HEK293 (cell line): ENCODE data around the gene PFKM.

Experiments used
- CTCF ChIA-PET: fragments of 350-600 bp; formaldehyde crosslinking; extraction: SDS; loops from one replicate; lab custom pipeline; 2021; ENCODE audit warnings: antibody characterized with exemption; lab: Yijun Ruan, JAX
- POLR2A ChIA-PET: fragments of 300-600 bp; formaldehyde crosslinking; extraction: SDS; loops from one replicate; lab custom pipeline; 2020; ENCODE audit warnings: antibody characterized with exemption, inconsistent platforms; lab: Yijun Ruan, JAX
- H3K27ac ChIP-seq: fragments of 200-500 bp; sonication (Bioruptor generic); 2 replicates; pipeline ENCODE4 v1.5.1; 2014; ENCODE audit warnings: low read depth, low read length, control low read depth, inconsistent platforms; ENCODE audit errors: extremely low read depth
- H3K36me3 ChIP-seq, 2 experiments: fragments of 200-500 bp in 1 of 2; sonication (Bioruptor generic) in 1 of 2; 1 replicate in 1 of 2; 2 replicates in 1 of 2; pipeline ENCODE4 v1.5.1; 2014 to 2017; ENCODE audit warnings: inconsistent platforms in 2 of 2, low read length in 2 of 2; ENCODE audit not compliant: control insufficient read depth in 2 of 2, insufficient read depth in 1 of 2
- H3K4me1 ChIP-seq: fragments of 200-500 bp; sonication (Bioruptor generic); 2 replicates; pipeline ENCODE4 v1.5.1; 2014; ENCODE audit warnings: mild to moderate bottlenecking, low read length, inconsistent platforms; ENCODE audit not compliant: control insufficient read depth, insufficient read depth
- H3K4me3 ChIP-seq: 2 replicates; pipeline ENCODE4 v1.5.1; 2011; ENCODE audit warnings: low read depth, mild to moderate bottlenecking, control low read depth, low read length, moderate library complexity
- H3K9me3 ChIP-seq: fragments of 200-500 bp; sonication (Bioruptor generic); 2 replicates; pipeline ENCODE4 v1.5.1; 2014; ENCODE audit warnings: low read depth, low read length, inconsistent platforms; ENCODE audit not compliant: control insufficient read depth, insufficient read depth
- EGR2 ChIP-seq: fragments of 450-650 bp; formaldehyde crosslinking; IDR thresholded peaks from 2 replicates; pipeline ENCODE4 v1.5.1; 2016; ENCODE audit warnings: low read depth, missing biosample characterization, missing genetic modification characterization
- GLI4 ChIP-seq: fragments of 450-650 bp; formaldehyde crosslinking; IDR thresholded peaks from 2 replicates; pipeline ENCODE4 v1.5.1; 2016; ENCODE audit warnings: missing biosample characterization, missing genetic modification characterization
- GLIS1 ChIP-seq: fragments of 450-650 bp; formaldehyde crosslinking; IDR thresholded peaks from 2 replicates; pipeline ENCODE4 v1.5.1; 2016; ENCODE audit warnings: missing biosample characterization, missing genetic modification characterization
- KLF9 ChIP-seq: fragments of 450-650 bp; formaldehyde crosslinking; IDR thresholded peaks from 2 replicates; pipeline ENCODE4 v1.5.1; 2016; ENCODE audit warnings: missing biosample characterization, missing genetic modification characterization, low read depth
- PATZ1 ChIP-seq: fragments of 450-650 bp; formaldehyde crosslinking; IDR thresholded peaks from 2 replicates; pipeline ENCODE4 v1.5.1; 2016; ENCODE audit warnings: missing biosample characterization, missing genetic modification characterization
- PBX3 ChIP-seq: sonication (generic); formaldehyde crosslinking; IDR thresholded peaks from 2 replicates; pipeline ENCODE4 v1.8.1; 2022; ENCODE audit warnings: mild to moderate bottlenecking, moderate library complexity, missing genetic modification reagents
- PRDM1 ChIP-seq: fragments of 450-650 bp; formaldehyde crosslinking; IDR thresholded peaks from 2 replicates; pipeline ENCODE4; 2016; ENCODE audit warnings: missing biosample characterization, missing genetic modification characterization
- SP2 ChIP-seq: fragments of 450-650 bp; formaldehyde crosslinking; IDR thresholded peaks from 2 replicates; pipeline ENCODE4 v1.5.1; 2016; ENCODE audit warnings: missing biosample characterization, missing genetic modification characterization
- SP3 ChIP-seq: fragments of 450-650 bp; formaldehyde crosslinking; IDR thresholded peaks from 2 replicates; pipeline ENCODE4 v1.5.1; 2016; ENCODE audit warnings: missing biosample characterization, missing genetic modification characterization
- TCF7L2 ChIP-seq: IDR thresholded peaks from 2 replicates; pipeline ENCODE4 v1.6.1; 2011; ENCODE audit warnings: low read depth, mild to moderate bottlenecking, inconsistent platforms, low read length, moderate library complexity, borderline replicate concordance
- ZBTB17 ChIP-seq: fragments of 450-650 bp; formaldehyde crosslinking; IDR thresholded peaks from 2 replicates; pipeline ENCODE4 v1.5.1; 2016; ENCODE audit warnings: missing biosample characterization, missing genetic modification characterization
- ZBTB20 ChIP-seq: fragments of 450-650 bp; formaldehyde crosslinking; IDR thresholded peaks from 2 replicates; pipeline ENCODE4 v1.5.1; 2016; ENCODE audit warnings: missing biosample characterization, missing genetic modification characterization
- ZBTB26 ChIP-seq: fragments of 450-650 bp; formaldehyde crosslinking; optimal IDR thresholded peaks from 2 replicates; pipeline ENCODE3; 2016; ENCODE audit warnings: missing biosample characterization, mild to moderate bottlenecking, missing genetic modification characterization
- ZFP69B ChIP-seq: fragments of 450-650 bp; formaldehyde crosslinking; IDR thresholded peaks from 2 replicates; pipeline ENCODE4 v1.5.1; 2016; ENCODE audit warnings: missing biosample characterization, missing genetic modification characterization
- ZNF202 ChIP-seq: fragments of 450-650 bp; formaldehyde crosslinking; IDR thresholded peaks from 2 replicates; pipeline ENCODE4 v1.5.1; 2016; ENCODE audit warnings: missing biosample characterization, missing genetic modification characterization, borderline replicate concordance
- ZNF24 ChIP-seq: fragments of 450-650 bp; formaldehyde crosslinking; IDR thresholded peaks from 2 replicates; pipeline ENCODE4 v1.5.1; 2016; ENCODE audit warnings: missing biosample characterization, missing genetic modification characterization
- ZNF394 ChIP-seq: fragments of 450-650 bp; formaldehyde crosslinking; IDR thresholded peaks from 2 replicates; pipeline ENCODE4 v1.5.1; 2016; ENCODE audit warnings: missing biosample characterization, missing genetic modification characterization, mild to moderate bottlenecking, moderate library complexity, borderline replicate concordance
- ZNF416 ChIP-seq: fragments of 450-650 bp; formaldehyde crosslinking; IDR thresholded peaks from 2 replicates; pipeline ENCODE4 v1.5.1; 2016; ENCODE audit warnings: missing biosample characterization, missing genetic modification characterization
- ZNF555 ChIP-seq: fragments of 450-650 bp; formaldehyde crosslinking; conservative IDR thresholded peaks from 2 replicates; pipeline ENCODE4 v1.5.1; 2017; ENCODE audit warnings: missing biosample characterization, mild to moderate bottlenecking, missing genetic modification characterization, inconsistent platforms
- ZNF600 ChIP-seq: fragments of 450-650 bp; formaldehyde crosslinking; IDR thresholded peaks from 2 replicates; pipeline ENCODE4 v1.5.1; 2016; ENCODE audit warnings: missing biosample characterization, missing genetic modification characterization
- ZNF701 ChIP-seq: fragments of 450-650 bp; formaldehyde crosslinking; IDR thresholded peaks from 2 replicates; pipeline ENCODE4 v1.5.1; 2016; ENCODE audit warnings: missing biosample characterization, missing genetic modification characterization

The PFKM gene

GRCh38 chr12:48118284-48118871, 786 bp upstream of the PFKM start:
- Histone ChIP-seq H3K9me3 (no peaks in the 10 kb centered on the region), H3K4me1 (peaks cover 14% of the 10 kb centered on the region), H3K36me3 (peaks cover 0 to 12% of the 10 kb centered on the region in 2 experiments; a peak in 1 of 3 replicates), H3K4me3 (peak overlapping the region; percentile 59; the same call in 1 of the 2 replicates), H3K27ac (no peak overlapping the region; the same call in 1 of the 2 replicates)
- ChIA-PET CTCF (interaction anchor here (1.8 kb wide), 1 partner anchor 9 kb away, joined by 4 read pairs; no protein-coding TSS in a partner anchor), POLR2A (interaction anchor here (0.5 to 2.2 kb wide), 4 partner anchors 8 to 673 kb away, joined by 3 to 24 read pairs (median 18); partner anchors contain the start of genes ASB8 and SENP1)
- no peak for TF ChIP-seq GLI4
- peak; percentile 5 for TF ChIP-seq SP3 (tag by site-specific recombination)
- no peak for TF ChIP-seq ZNF24
- peak; percentile 36; the same call in 1 of the 2 replicates for TF ChIP-seq ZBTB17 (tag by site-specific recombination)
- 0 out of 2 replicates have a peak, but pooled peaks have one; percentile 30 for TF ChIP-seq KLF9
- TF ChIP-seq GLIS1, result no peak
- TF ChIP-seq PRDM1 (tag by site-specific recombination), result peak; percentile 87
- peak; percentile 10 for TF ChIP-seq SP2 (tag by site-specific recombination)
- no peak for TF ChIP-seq ZBTB26
- no peak for TF ChIP-seq ZNF600 (tag by site-specific recombination)

- no peak for TF ChIP-seq ZNF416 (tag by site-specific recombination)
- TF ChIP-seq ZBTB20 (tag by site-specific recombination), result no peak
- no peak for TF ChIP-seq PATZ1 (tag by site-specific recombination)
- 0 out of 2 replicates have a peak, but pooled peaks have one; percentile 22 for TF ChIP-seq EGR2 (tag by site-specific recombination)
- no peak for TF ChIP-seq PBX3 (CRISPR knock-in tag)
- TF ChIP-seq TCF7L2, result no peak
- no peak for TF ChIP-seq ZNF202 (tag by site-specific recombination)
- no peak for TF ChIP-seq ZNF555 (tag by site-specific recombination)
- TF ChIP-seq PRDM1 (tag by site-specific recombination), result peak; percentile 78
- TF ChIP-seq ZFP69B, result no peak
- no peak for TF ChIP-seq ZNF701 (tag by site-specific recombination)
- TF ChIP-seq ZNF394 (tag by site-specific recombination), result no peak
- Histone ChIP-seq H3K27ac (peak overlapping the region; percentile 32; the same call in 1 of the 2 replicates), H3K4me1 (peaks cover 14% of the 10 kb centered on the region), H3K9me3 (no peaks in the 10 kb centered on the region), H3K36me3 (peaks cover 3 to 25% of the 10 kb centered on the region in 2 experiments; a peak in 2 of 3 replicates), H3K4me3 (peak overlapping the region; percentile 59)
- ChIA-PET CTCF (interaction anchor here (1.1 to 1.9 kb wide), 3 partner anchors 10 to 156 kb away, joined by 3 to 4 read pairs (median 4); partner anchors contain the start of genes SENP1 and TMEM106C), POLR2A (interaction anchor here (0.9 to 2.2 kb wide), 6 partner anchors 14 to 156 kb away, joined by 3 to 24 read pairs (median 6); partner anchors contain the start of genes ASB8, SENP1 and TMEM106C)
These were observed 651 bp downstream of the PFKM start for GRCh38 chr12:48119834-48120195.
